ENCODE results near the gene CD70.
"Not testable (repeated sequence)": the region's sequence is repeated elsewhere in the genome, so short reads cannot be mapped to it uniquely, and the experiment has no call there.

Gene CD70

GRCh38 chr19:6570764-6571163 is 20.2 kb downstream of the CD70 start:
- no peak for DNase-seq (ENCODE audit: low read depth in 1 of 2, low spot score in 1 of 2)
- TF ChIP-seq REST (IDR thresholded peaks at IDR 0.05; ENCODE audit: insufficient replicate concordance, low read depth): peak; percentile 86
- TF ChIP-seq POLR2AphosphoS5 (IDR thresholded peaks at IDR 0.05; ENCODE audit: low read depth): no peak
- Histone ChIP-seq H3K27ac (replicated peaks) (no peak overlapping the region), H3K4me3 (replicated peaks; ENCODE audit: insufficient read depth, low read length) (no peak overlapping the region), H3K27me3 (ENCODE audit: insufficient read depth, poor library complexity, severe bottlenecking) (no peaks in the 10 kb centered on the region)

- no peak for DNase-seq (ENCODE audit: low read depth in 1 of 2, low spot score in 1 of 2)
- TF ChIP-seq SPI1 (IDR thresholded peaks at IDR 0.05; ENCODE audit: borderline replicate concordance, low read depth) (no peak), GABPA (IDR thresholded peaks at IDR 0.05; ENCODE audit: low read depth) (no peak), CTCF (IDR thresholded peaks at IDR 0.05; ENCODE audit: insufficient read depth, low read length) (no peak), REST (IDR thresholded peaks at IDR 0.05; ENCODE audit: insufficient replicate concordance, low read depth) (no peak), POLR2AphosphoS5 (IDR thresholded peaks at IDR 0.05; ENCODE audit: low read depth) (no peak)
- Histone ChIP-seq H3K4me3 (replicated peaks; ENCODE audit: insufficient read depth, low read length) (no peak overlapping the region), H3K27ac (replicated peaks) (no peak overlapping the region), H3K27me3 (ENCODE audit: insufficient read depth, poor library complexity, severe bottlenecking) (no peaks in the 10 kb centered on the region)
These were observed 22.1 kb downstream of the CD70 start for GRCh38 chr19:6568816-6569215.

GRCh38 chr19:6568010-6568526 is 22.9 kb downstream of the CD70 start:
- Histone ChIP-seq H3K27me3 (ENCODE audit: insufficient read depth, poor library complexity, severe bottlenecking) (no peaks in the 10 kb centered on the region), H3K27ac (replicated peaks) (no peak overlapping the region), H3K4me3 (replicated peaks; ENCODE audit: insufficient read depth, low read length) (no peak overlapping the region)
- TF ChIP-seq POLR2AphosphoS5 (IDR thresholded peaks at IDR 0.05; ENCODE audit: low read depth) (no peak), SPI1 (IDR thresholded peaks at IDR 0.05; ENCODE audit: borderline replicate concordance, low read depth) (no peak), REST (IDR thresholded peaks at IDR 0.05; ENCODE audit: insufficient replicate concordance, low read depth) (no peak), GABPA (IDR thresholded peaks at IDR 0.05; ENCODE audit: low read depth) (no peak), CTCF (IDR thresholded peaks at IDR 0.05; ENCODE audit: insufficient read depth, low read length) (no peak)
- no peak for DNase-seq (ENCODE audit: low read depth in 1 of 2, low spot score in 1 of 2)

- DNase-seq (ENCODE audit: low read depth in 1 of 2, low spot score in 1 of 2); H3K27me3 ChIP-seq (ENCODE audit: insufficient read depth, poor library complexity, severe bottlenecking); H3K27ac ChIP-seq (replicated peaks); H3K4me3 ChIP-seq (replicated peaks; ENCODE audit: insufficient read depth, low read length): not testable (repeated sequence)
These were observed 24.2 kb downstream of the CD70 start for GRCh38 chr19:6566727-6567126.
